Right lobe of liver (tissue), 6 donors: ENCODE results near the gene KCTD18. TPM values are rescaled to one million over a fixed set of nuclear protein-coding genes. Genes with fewer than 3 reads are reported as not detected.

Experiments used
- ATAC-seq, 4 donors: fragments of 200-7000 bp; cut with Tn5 transposase; one replicate each; pipeline ENCODE4 v1.9.1; 2020; ENCODE audit warnings: mild to moderate bottlenecking in 4 of 4, moderate library complexity in 4 of 4
- DNase-seq, 3 donors: peaks; one replicate each; pipeline ENCODE4 v3.0.0-alpha.2; 2020
- H3K27ac ChIP-seq, 3 donors: fragments of 200-600 bp; one replicate each; pipeline ENCODE4 v1.8.0; 2022
- H3K27me3 ChIP-seq, 2 donors: fragments of 200-600 bp; one replicate each; pipeline ENCODE4 v1.8.0; 2022
- H3K36me3 ChIP-seq, 4 donors: fragments of 200-600 bp; sonication (generic) in 1 of 4; one replicate each; pipeline versions ENCODE4 v1.5.1 to v1.8.0; 2017 to 2022; ENCODE audit warnings: control low read depth in 1 of 4
- H3K4me1 ChIP-seq, 4 donors: fragments of 200-600 bp; sonication (generic) in 1 of 4; one replicate each; pipeline versions ENCODE4 v1.5.1 to v1.8.0; 2017 to 2022; ENCODE audit warnings: control low read depth in 1 of 4
- H3K4me3 ChIP-seq, 3 donors: fragments of 200-600 bp; one replicate each; pipeline ENCODE4 v1.8.0; 2022
- H3K9me3 ChIP-seq, 4 donors: fragments of 200-600 bp; sonication (generic) in 1 of 4; one replicate each; pipeline versions ENCODE4 v1.5.1 to v1.8.0; 2017 to 2022; ENCODE audit warnings: control low read depth in 1 of 4
- CTCF ChIP-seq, 4 donors: fragments of 200-600 bp in 3 of 4; fragments of 450-650 bp in 1 of 4; IDR thresholded peaks; one replicate each; pipeline versions ENCODE4 v1.5.1 to v1.8.0; 2016 to 2022; ENCODE audit warnings: antibody characterized with exemption in 4 of 4, mild to moderate bottlenecking in 2 of 4
- POLR2A ChIP-seq: fragments of 450-650 bp; IDR thresholded peaks from one replicate; pipeline ENCODE4 v1.6.1; 2017; ENCODE audit warnings: antibody characterized with exemption, mild to moderate bottlenecking
- WGBS: methylation state at CpG from one replicate; pipeline ENCODE4 v1.1.6; 2018; ENCODE audit warnings: low coverage, low lambda C conversion rate; ENCODE audit not compliant: insufficient coverage; ENCODE audit errors: missing lambda C conversion rate; 5-methylcytosine and 5-hydroxymethylcytosine counted together
- intact Hi-C, 2 donors: fragments of 100-400 bp; cut with DNase I; formaldehyde crosslinking; loops; one replicate each; pipeline versions ENCODE4 v1.11.2 to v1.14.1; 2022
- total RNA-seq, 6 experiments: library from RNA; depleted of rRNA in 2 of 6; stranded (reverse); fragments of >200 nt in 2 of 6; fragmentation: NEBNext Ultra II Directional in 3 of 6; extraction: Animal tissue kit (Norgen Biotek cat#: 25700) in 3 of 6; gene quantifications; one replicate each; pipeline versions ENCODE4 v1.1.0 to v1.2.4, GENCODE V29; 2016 to 2023
- donor health status: DM: no; HTN: yes; CAD: no.
- donor health status: DM: no; HTN: no; CAD: no.
- donor health status: DM: no; HTN: no; CAD: no.
- donor health status: DM: no; HTN: yes; CAD: no.
- donor health status: DM: no; HTN: yes; CAD: no.

Gene KCTD18
- total RNA-seq, 6 experiments from 2014 or later: 6.2 to 16.7 (median 7.3) TPM

- H3K36me3 ChIP-seq: peaks cover 0 to 40% (median 3%) of the 10 kb centered on the region in 4 donors
- TF ChIP-seq POLR2A (no peak), CTCF (IDR thresholded peaks at IDR 0.05) (no peak)
- intact Hi-C loops: no loop called here
- no peak for DNase-seq
- H3K27me3 ChIP-seq: no peaks in the 10 kb centered on the region
- no peak overlapping the region for H3K27ac ChIP-seq
- no peak overlapping the region for H3K4me3 ChIP-seq
- no peaks in the 10 kb centered on the region for H3K4me1 ChIP-seq
- H3K9me3 ChIP-seq: no peaks in the 10 kb centered on the region
- ATAC-seq: no peak
- WGBS: 94% methylated on average over 1 of the region's 1 CpG
These were observed 67.4 kb downstream of the KCTD18 start for GRCh38 chr2:200442471-200442870.

DNA sequence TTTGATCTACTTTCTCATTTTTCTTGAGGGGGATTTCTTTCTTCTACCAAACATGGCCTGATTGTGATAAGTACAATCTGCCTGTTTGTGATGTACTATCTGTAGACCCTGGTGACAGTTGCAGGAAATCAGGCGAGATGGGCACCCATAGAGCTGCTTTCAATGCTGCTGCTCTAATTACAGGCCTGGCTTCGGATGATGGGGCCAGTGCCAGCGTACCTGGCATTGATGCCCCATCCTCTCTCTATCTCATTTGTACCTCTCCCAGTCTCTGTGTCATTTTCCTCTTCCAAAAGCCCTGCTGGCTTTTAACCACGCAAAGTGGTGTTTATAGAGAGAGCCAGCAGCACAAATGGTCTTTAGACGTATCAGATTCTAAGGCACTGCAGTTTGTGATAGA lies 69.9 kb downstream of the KCTD18 start:
- no peaks in the 10 kb centered on the region for H3K9me3 ChIP-seq
- no peak overlapping the region for H3K27ac ChIP-seq
- no peaks in the 10 kb centered on the region for H3K4me1 ChIP-seq
- TF ChIP-seq POLR2A (no peak), CTCF (IDR thresholded peaks at IDR 0.05) (no peak)
- peaks cover 0 to 46% (median 3%) of the 10 kb centered on the region in 4 donors for H3K36me3 ChIP-seq
- intact Hi-C loops: no loop called here
- WGBS: 95% methylated on average over 4 of the region's 5 CpGs
- ATAC-seq (no peak), DNase-seq (no peak)
- no peaks in the 10 kb centered on the region for H3K27me3 ChIP-seq
- no peak overlapping the region for H3K4me3 ChIP-seq

Other genes starting within 250 kb of the KCTD18 start
- 100 to 1,000 TPM in 1 of 6 experiments, 10 to 100 TPM in 5; 60.7 to 109 (median 72.9) TPM for gene SPATS2L, start 203.4 kb downstream of the KCTD18 start, total RNA-seq
- 1 to 10 TPM in 2 of 6 experiments, under 1 TPM in 4; 0.37 to 1.8 (median 0.92) TPM for gene SGO2, start 16.1 kb upstream of the KCTD18 start, total RNA-seq
- 1,000 to 10,000 TPM in 3 of 6 experiments, 100 to 1,000 TPM in 3; 524 to 1,747 (median 931) TPM for gene AOX1, start 75.9 kb upstream of the KCTD18 start, total RNA-seq